ENCODE results near the gene TIMM44. TPM values are rescaled to one million over a fixed set of nuclear protein-coding genes. Genes with fewer than 3 reads are reported as not detected.

Gene TIMM44
- polyA plus RNA-seq, 1 donor: 49.1 TPM

Other genes starting within 250 kb of the TIMM44 start
- gene FCER2, start 241.5 kb downstream of the TIMM44 start, polyA plus RNA-seq: 0.28 TPM
- 0.57 TPM for gene CLEC4G, start 211.6 kb downstream of the TIMM44 start, polyA plus RNA-seq
- 14.4 TPM for gene CD209, start 196.1 kb downstream of the TIMM44 start, polyA plus RNA-seq
- 0.09 TPM for gene CLEC4M, start 180.4 kb downstream of the TIMM44 start, polyA plus RNA-seq
- gene EVI5L, start 113.4 kb downstream of the TIMM44 start, polyA plus RNA-seq: 9.3 TPM
- 2.1 TPM for gene PRR36, start 69.3 kb downstream of the TIMM44 start, polyA plus RNA-seq
- gene LRRC8E, start 55.2 kb downstream of the TIMM44 start, polyA plus RNA-seq: 0.31 TPM
- gene MAP2K7, start 39.8 kb downstream of the TIMM44 start, polyA plus RNA-seq: 28.5 TPM
- 1.4 TPM for gene TGFBR3L, start 28.8 kb downstream of the TIMM44 start, polyA plus RNA-seq
- gene SNAPC2, start 23.3 kb downstream of the TIMM44 start, polyA plus RNA-seq: 15.7 TPM
- 7.0 TPM for gene CTXN1, start 17.5 kb downstream of the TIMM44 start, polyA plus RNA-seq
- 56.0 TPM for gene ELAVL1, start 62.0 kb upstream of the TIMM44 start, polyA plus RNA-seq
- gene CCL25, start 109.1 kb upstream of the TIMM44 start, polyA plus RNA-seq: 1,345 TPM
- 3.5 TPM for gene FBN3, start 205.9 kb upstream of the TIMM44 start, polyA plus RNA-seq

Data from large intestine (tissue), 1 donor.